K562 (cell line): ENCODE results near the gene RACGAP1. TPM values are rescaled to one million over a fixed set of nuclear protein-coding genes. Genes with fewer than 3 reads are reported as not detected.
A peak's percentile ranks its signal among the peaks of the same experiment; 100 is the strongest.

Experiments used
- CAMTA2 ChIP-seq: fragments of 250-450 bp; sonication (Bioruptor Pico); conservative IDR thresholded peaks from 2 replicates; pipeline ENCODE4 v1.5.1; 2022
- COPS2 ChIP-seq: fragments of 450-650 bp; conservative IDR thresholded peaks from 2 replicates; pipeline ENCODE4 v1.6.1; 2016; ENCODE audit warnings: mild to moderate bottlenecking, moderate library complexity
- ELF4 ChIP-seq: fragments of 450-650 bp; formaldehyde crosslinking; IDR thresholded peaks from 2 replicates; pipeline ENCODE4 v1.4.0; 2022; ENCODE audit warnings: missing genetic modification characterization
- EZH2 ChIP-seq: IDR thresholded peaks from 2 replicates; pipeline ENCODE4 v1.6.1; 2012; ENCODE audit warnings: low read depth, mild to moderate bottlenecking, inconsistent platforms, low read length, borderline replicate concordance
- FOS ChIP-seq: IDR thresholded peaks from 3 replicates; pipeline ENCODE4 v1.6.1; 2011; ENCODE audit not compliant: insufficient read length; ENCODE audit errors: extremely low read depth
- MYNN ChIP-seq, 2 experiments: sonication (generic); formaldehyde crosslinking in 1 of 2; IDR thresholded peaks; 2 replicates each; pipeline versions ENCODE4 v1.5.0 to v1.6.1; 2016 to 2020; ENCODE audit warnings: antibody characterized with exemption in 1 of 2, missing genetic modification reagents in 1 of 2
- PHF20 ChIP-seq: fragments of 450-650 bp; IDR thresholded peaks from 2 replicates; pipeline ENCODE4 v1.6.1; 2018; ENCODE audit not compliant: partially characterized antibody
- PYGO2 ChIP-seq: fragments of 450-650 bp; IDR thresholded peaks from 2 replicates; pipeline ENCODE4 v1.6.1; 2016; ENCODE audit warnings: mild to moderate bottlenecking, missing genetic modification characterization, moderate library complexity, missing compliant biosample characterization
- SAFB2 ChIP-seq: fragments of 200-400 bp; formaldehyde crosslinking; IDR thresholded peaks from 2 replicates; pipeline ENCODE4 v1.6.1; 2018; ENCODE audit warnings: borderline replicate concordance, low read length, low read depth, moderate library complexity; ENCODE audit not compliant: severe bottlenecking
- SPI1 ChIP-seq: IDR thresholded peaks from 2 replicates; pipeline ENCODE4 v1.6.1; 2011; ENCODE audit warnings: low read depth, low read length, control low read depth, borderline replicate concordance
- STAG1 ChIP-seq: sonication (generic); formaldehyde crosslinking; IDR thresholded peaks from 2 replicates; pipeline ENCODE4 v1.5.0; 2020; ENCODE audit warnings: missing genetic modification reagents, borderline replicate concordance
- VEZF1 ChIP-seq: fragments of 200-800 bp; sonication (Bioruptor generic); IDR thresholded peaks from 2 replicates; pipeline ENCODE4 v1.6.1; 2017; ENCODE audit warnings: missing genetic modification characterization, missing compliant biosample characterization
- XRCC5 ChIP-seq: fragments of 200-400 bp; formaldehyde crosslinking; IDR thresholded peaks from 2 replicates; pipeline ENCODE4 v1.6.1; 2017; ENCODE audit warnings: low read depth, mild to moderate bottlenecking, low read length
- ZNF395 ChIP-seq: fragments of 200-800 bp; sonication (Bioruptor generic); IDR thresholded peaks from 2 replicates; pipeline ENCODE4 v1.6.1; 2017; ENCODE audit warnings: missing genetic modification characterization, missing compliant biosample characterization
- ZNF561 ChIP-seq: fragments of 450-650 bp; formaldehyde crosslinking; conservative IDR thresholded peaks from 2 replicates; pipeline ENCODE4 v1.4.0; 2020; ENCODE audit warnings: mild to moderate bottlenecking, moderate library complexity
- ZSCAN29 ChIP-seq: fragments of 450-650 bp; IDR thresholded peaks from 2 replicates; pipeline ENCODE4 v1.6.1; 2017
- polyA plus RNA-seq, 8 experiments: library from polyadenylated mRNA; depleted of rRNA in 4 of 8; stranded (reverse) in 5 of 8; unstranded in 3 of 8; fragments of >200 nt; fragmentation: Nextera tagmentation in 2 of 8; fragmentation: Illumina TruSeq in 1 of 8; extraction: Ambion mirVana in 2 of 8; extraction: Trizol in 1 of 8; gene quantifications; 2 replicates each; pipeline versions ENCODE4 v1.2.1 to v1.2.3, GENCODE V29; 2011 to 2014; ENCODE audit warnings: inconsistent platforms in 1 of 8, missing spikeins in 1 of 8
- total RNA-seq, 7 experiments: library from RNA; depleted of rRNA in 6 of 7; stranded (reverse); fragments of >200 nt in 6 of 7; fragmentation: Illumina TruSeq in 2 of 7; extraction: Trizol in 2 of 7; gene quantifications; 2 replicates each; pipeline versions ENCODE4 v1.2.1 to v1.2.3, GENCODE V29; 2011 to 2021; ENCODE audit warnings: low replicate concordance in 1 of 7
- TF ChIP-seq, protein P1 (sequence below): sonication (generic); formaldehyde crosslinking; IDR thresholded peaks from 2 replicates; pipeline ENCODE4 v1.8.0; 2023; ENCODE audit warnings: mild to moderate bottlenecking, missing genetic modification reagents
- TF ChIP-seq, protein P2 (sequence below): fragments of 250-450 bp; sonication (Bioruptor Pico); IDR thresholded peaks from 2 replicates; pipeline ENCODE4 v1.5.0; 2020; ENCODE audit warnings: mild to moderate bottlenecking, borderline replicate concordance

RACGAP1 gene
- total and polyA plus RNA-seq, 9 of the 15 experiments (the other 6 are each of a cell fraction or from before 2014, with no cell fraction given) = 56.4 to 92.9 (median 71.8) TPM

DNA sequence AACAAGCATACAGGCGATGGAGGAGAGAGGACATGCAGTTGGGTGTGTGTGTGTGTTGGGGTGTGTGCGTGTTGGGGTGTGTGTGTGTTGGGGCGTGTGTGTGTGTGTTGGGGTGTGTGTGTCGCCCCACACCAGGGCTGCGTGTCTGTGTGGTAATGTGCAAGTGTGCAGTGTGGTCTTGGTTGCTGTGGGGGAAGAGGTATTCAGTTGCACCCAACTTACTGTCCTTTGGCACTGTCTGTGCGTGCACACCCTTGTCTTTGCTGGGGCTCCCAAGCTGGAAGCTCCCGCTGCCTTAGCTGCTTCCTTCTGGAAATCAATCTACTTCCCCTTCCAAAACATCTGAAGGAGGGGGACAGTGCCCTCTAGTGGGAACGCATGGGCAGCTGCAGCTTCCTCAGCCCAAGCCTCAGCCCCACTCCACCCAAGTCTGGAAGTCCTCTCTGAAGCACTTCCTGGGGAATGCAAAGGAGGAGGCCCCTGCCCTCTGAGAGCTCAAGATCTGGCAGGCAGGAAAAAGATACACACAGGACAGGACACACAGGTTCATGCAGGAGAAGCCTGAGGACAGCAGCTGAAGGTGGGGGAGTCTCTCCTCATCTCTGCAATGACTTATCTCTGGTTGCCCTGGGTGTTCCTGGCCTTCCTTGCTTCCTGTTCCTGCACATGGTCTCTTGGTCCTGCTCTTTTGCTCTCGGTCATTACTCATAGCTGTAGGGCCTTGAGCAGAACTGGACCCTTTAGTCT, 45.2 kb upstream of the RACGAP1 start (continued):
- TF ChIP-seq, protein P1, sequence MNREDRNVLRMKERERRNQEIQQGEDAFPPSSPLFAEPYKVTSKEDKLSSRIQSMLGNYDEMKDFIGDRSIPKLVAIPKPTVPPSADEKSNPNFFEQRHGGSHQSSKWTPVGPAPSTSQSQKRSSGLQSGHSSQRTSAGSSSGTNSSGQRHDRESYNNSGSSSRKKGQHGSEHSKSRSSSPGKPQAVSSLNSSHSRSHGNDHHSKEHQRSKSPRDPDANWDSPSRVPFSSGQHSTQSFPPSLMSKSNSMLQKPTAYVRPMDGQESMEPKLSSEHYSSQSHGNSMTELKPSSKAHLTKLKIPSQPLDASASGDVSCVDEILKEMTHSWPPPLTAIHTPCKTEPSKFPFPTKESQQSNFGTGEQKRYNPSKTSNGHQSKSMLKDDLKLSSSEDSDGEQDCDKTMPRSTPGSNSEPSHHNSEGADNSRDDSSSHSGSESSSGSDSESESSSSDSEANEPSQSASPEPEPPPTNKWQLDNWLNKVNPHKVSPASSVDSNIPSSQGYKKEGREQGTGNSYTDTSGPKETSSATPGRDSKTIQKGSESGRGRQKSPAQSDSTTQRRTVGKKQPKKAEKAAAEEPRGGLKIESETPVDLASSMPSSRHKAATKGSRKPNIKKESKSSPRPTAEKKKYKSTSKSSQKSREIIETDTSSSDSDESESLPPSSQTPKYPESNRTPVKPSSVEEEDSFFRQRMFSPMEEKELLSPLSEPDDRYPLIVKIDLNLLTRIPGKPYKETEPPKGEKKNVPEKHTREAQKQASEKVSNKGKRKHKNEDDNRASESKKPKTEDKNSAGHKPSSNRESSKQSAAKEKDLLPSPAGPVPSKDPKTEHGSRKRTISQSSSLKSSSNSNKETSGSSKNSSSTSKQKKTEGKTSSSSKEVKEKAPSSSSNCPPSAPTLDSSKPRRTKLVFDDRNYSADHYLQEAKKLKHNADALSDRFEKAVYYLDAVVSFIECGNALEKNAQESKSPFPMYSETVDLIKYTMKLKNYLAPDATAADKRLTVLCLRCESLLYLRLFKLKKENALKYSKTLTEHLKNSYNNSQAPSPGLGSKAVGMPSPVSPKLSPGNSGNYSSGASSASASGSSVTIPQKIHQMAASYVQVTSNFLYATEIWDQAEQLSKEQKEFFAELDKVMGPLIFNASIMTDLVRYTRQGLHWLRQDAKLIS (CRISPR knock-in tag) = no peak
- TF ChIP-seq ZSCAN29 (no peak), ELF4 (CRISPR knock-in tag) (no peak), MYNN (IDR thresholded peaks at IDR 0.05) (no peak), MYNN (CRISPR knock-in tag; IDR thresholded peaks at IDR 0.05) (no peak), PHF20 (no peak), SAFB2 (no peak), EZH2 (no peak), SPI1 (peak; percentile 39; the same call in 1 of the 2 replicates), STAG1 (CRISPR knock-in tag) (peak; percentile 70; the same call in 1 of the 2 replicates), FOS (no peak), ZNF561 (CRISPR knock-in tag) (no peak), CAMTA2 (CRISPR knock-in tag) (no peak), VEZF1 (CRISPR knock-in tag) (peak; percentile 23; the same call in 1 of the 2 replicates), PYGO2 (tag) (no peak), ZNF395 (CRISPR knock-in tag) (no peak), COPS2 (no peak), XRCC5 (peak; percentile 68; the same call in 1 of the 2 replicates)
- TF ChIP-seq, protein P2, sequence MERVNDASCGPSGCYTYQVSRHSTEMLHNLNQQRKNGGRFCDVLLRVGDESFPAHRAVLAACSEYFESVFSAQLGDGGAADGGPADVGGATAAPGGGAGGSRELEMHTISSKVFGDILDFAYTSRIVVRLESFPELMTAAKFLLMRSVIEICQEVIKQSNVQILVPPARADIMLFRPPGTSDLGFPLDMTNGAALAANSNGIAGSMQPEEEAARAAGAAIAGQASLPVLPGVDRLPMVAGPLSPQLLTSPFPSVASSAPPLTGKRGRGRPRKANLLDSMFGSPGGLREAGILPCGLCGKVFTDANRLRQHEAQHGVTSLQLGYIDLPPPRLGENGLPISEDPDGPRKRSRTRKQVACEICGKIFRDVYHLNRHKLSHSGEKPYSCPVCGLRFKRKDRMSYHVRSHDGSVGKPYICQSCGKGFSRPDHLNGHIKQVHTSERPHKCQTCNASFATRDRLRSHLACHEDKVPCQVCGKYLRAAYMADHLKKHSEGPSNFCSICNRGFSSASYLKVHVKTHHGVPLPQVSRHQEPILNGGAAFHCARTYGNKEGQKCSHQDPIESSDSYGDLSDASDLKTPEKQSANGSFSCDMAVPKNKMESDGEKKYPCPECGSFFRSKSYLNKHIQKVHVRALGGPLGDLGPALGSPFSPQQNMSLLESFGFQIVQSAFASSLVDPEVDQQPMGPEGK (CRISPR knock-in tag) = no peak
